CD4-positive, alpha-beta T cell (primary cell): ENCODE measurements around the gene REPS2. TPM values are rescaled to one million over a fixed set of nuclear protein-coding genes. Genes with fewer than 3 reads are reported as not detected.

Source experiments
- ATAC-seq: fragments of 200-7000 bp; cut with Tn5 transposase; one replicate; pipeline ENCODE4 v1.10.0; 2022; ENCODE audit warnings: mild to moderate bottlenecking; ENCODE audit not compliant: poor library complexity
- CTCF ChIA-PET: fragments of 350-600 bp; sonication (Branson Sonifier 250); formaldehyde crosslinking; loops from one replicate; lab custom pipeline; 2021; ENCODE audit warnings: antibody characterized with exemption, inconsistent platforms; lab: Charles Lee
- POLR2A ChIA-PET: fragments of 350-600 bp; sonication (Branson Sonifier 250); formaldehyde crosslinking; loops from one replicate; lab custom pipeline; 2021; ENCODE audit warnings: antibody characterized with exemption, inconsistent platforms; lab: Charles Lee
- DNase-seq, 14 experiments: peaks; one replicate each; pipeline ENCODE4 v3.0.0-alpha.2; 2013 to 2020; ENCODE audit warnings: mixed read lengths in 2 of 14
- H3K27ac ChIP-seq, 2 donors: one replicate each; pipeline versions ENCODE4 v1.5.1 to v1.7.0; 2013; ENCODE audit warnings: low read length in 2 of 2, low read depth in 1 of 2, mild to moderate bottlenecking in 1 of 2
- H3K27me3 ChIP-seq, 2 experiments: 1 replicate in 1 of 2; 2 replicates in 1 of 2; pipeline versions ENCODE4 v1.6.1 to v1.7.0; 2013; ENCODE audit warnings: low read length in 2 of 2, control low read depth in 1 of 2, mild to moderate bottlenecking in 1 of 2, moderate library complexity in 1 of 2; ENCODE audit not compliant: insufficient read depth in 2 of 2, control insufficient read depth in 1 of 2
- H3K36me3 ChIP-seq: one replicate; pipeline ENCODE4 v1.6.1; 2013; ENCODE audit warnings: low read length, control low read depth; ENCODE audit not compliant: insufficient read depth
- H3K4me1 ChIP-seq: one replicate; pipeline ENCODE4 v1.6.1; 2013; ENCODE audit warnings: low read length, control low read depth; ENCODE audit not compliant: insufficient read depth
- H3K4me3 ChIP-seq: one replicate; pipeline ENCODE4 v1.5.1; 2013; ENCODE audit warnings: mild to moderate bottlenecking, low read length, moderate library complexity
- H3K9me3 ChIP-seq, 2 experiments: 1 replicate in 1 of 2; 2 replicates in 1 of 2; pipeline versions ENCODE4 v1.6.1 to v1.7.0; 2013; ENCODE audit warnings: low read length in 2 of 2, mild to moderate bottlenecking in 2 of 2, control low read depth in 1 of 2, moderate library complexity in 1 of 2; ENCODE audit not compliant: control insufficient read depth in 1 of 2, insufficient read depth in 1 of 2
- H3K27ac Mint-ChIP-seq: one replicate; pipeline ENCODE4 v1.8.0; 2020; ENCODE audit warnings: mixed read lengths
- H3K27me3 Mint-ChIP-seq: one replicate; pipeline ENCODE4 v1.8.0; 2021; ENCODE audit warnings: mixed read lengths
- H3K36me3 Mint-ChIP-seq: one replicate; pipeline ENCODE4 v1.8.0; 2021; ENCODE audit warnings: low read depth, mixed read lengths
- H3K4me1 Mint-ChIP-seq: one replicate; pipeline ENCODE4 v1.8.0; 2021; ENCODE audit warnings: low read depth, mixed read lengths
- H3K4me3 Mint-ChIP-seq: one replicate; pipeline ENCODE4 v1.8.0; 2020; ENCODE audit warnings: mild to moderate bottlenecking, mixed read lengths
- H3K9me3 Mint-ChIP-seq: one replicate; pipeline ENCODE4 v1.8.0; 2020; ENCODE audit warnings: mixed read lengths
- CTCF ChIP-seq: fragments of 200-600 bp; IDR thresholded peaks from one replicate; pipeline ENCODE4 v1.8.0; 2022; ENCODE audit warnings: antibody characterized with exemption, mild to moderate bottlenecking
- intact Hi-C, 2 experiments: fragments of 100-400 bp; cut with DNase I in 1 of 2; cut with micrococcal nuclease in 1 of 2; formaldehyde crosslinking; loops; one replicate each; pipeline versions ENCODE4 v1.15.1 to v1.9.0; 2023 to 2025; cut with DNase I, micrococcal nuclease
- total RNA-seq, 174 experiments: library from RNA in 2 of 174; stranded (reverse) in 2 of 174; gene quantifications; one replicate each; pipeline ENCODE4 v1.2.3 and lab custom pipeline; 2021 to 2026

REPS2 gene
- total RNA-seq, 2 experiments from 2014 or later = 0.53 to 0.60 TPM

- no peaks in the 10 kb centered on the region for H3K4me1 Mint-ChIP-seq
- no peaks in the 10 kb centered on the region for H3K27me3 Mint-ChIP-seq
- Histone ChIP-seq H3K27me3 (no peaks in the 10 kb centered on the region), H3K4me3 (no peak overlapping the region), H3K27ac (no peak overlapping the region), H3K9me3 (no peaks in the 10 kb centered on the region), H3K36me3 (no peaks in the 10 kb centered on the region), H3K4me1 (no peaks in the 10 kb centered on the region)
- no peak for TF ChIP-seq CTCF
- intact Hi-C loops = no loop called here
- ATAC-seq (no peak), DNase-seq (no peak)
- no peaks in the 10 kb centered on the region for H3K36me3 Mint-ChIP-seq
- H3K9me3 Mint-ChIP-seq = no peaks in the 10 kb centered on the region
- H3K4me3 Mint-ChIP-seq = no peak overlapping the region
- CTCF ChIA-PET = no interaction called here
- POLR2A ChIA-PET = no interaction called here
- no peak overlapping the region for H3K27ac Mint-ChIP-seq
Measured at GRCh38 chrX:17053502-17053901, 107.0 kb downstream of the REPS2 start.

- intact Hi-C loops = no loop called here
- H3K4me3 ChIP-seq = no peak overlapping the region
- Mint-ChIP-seq H3K27me3 (no peaks in the 10 kb centered on the region), H3K36me3 (no peaks in the 10 kb centered on the region), H3K9me3 (no peaks in the 10 kb centered on the region), H3K4me3 (no peak overlapping the region), H3K4me1 (no peaks in the 10 kb centered on the region), H3K27ac (no peak overlapping the region)
- DNase-seq (no peak), ATAC-seq (no peak)
- CTCF ChIA-PET = no interaction called here
- no peaks in the 10 kb centered on the region for H3K27me3 ChIP-seq
- no peak overlapping the region for H3K27ac ChIP-seq
- H3K36me3 ChIP-seq = no peaks in the 10 kb centered on the region
- H3K9me3 ChIP-seq = no peaks in the 10 kb centered on the region
- no peaks in the 10 kb centered on the region for H3K4me1 ChIP-seq
- POLR2A ChIA-PET = no interaction called here
- no peak for TF ChIP-seq CTCF
Measured at GRCh38 chrX:17056868-17057608, 110.6 kb downstream of the REPS2 start.

- Mint-ChIP-seq H3K36me3 (no peaks in the 10 kb centered on the region), H3K27me3 (no peaks in the 10 kb centered on the region), H3K4me1 (no peaks in the 10 kb centered on the region), H3K9me3 (no peaks in the 10 kb centered on the region), H3K4me3 (no peak overlapping the region), H3K27ac (no peak overlapping the region)
- Histone ChIP-seq H3K36me3 (no peaks in the 10 kb centered on the region), H3K27me3 (no peaks in the 10 kb centered on the region), H3K4me3 (no peak overlapping the region), H3K4me1 (no peaks in the 10 kb centered on the region), H3K9me3 (no peaks in the 10 kb centered on the region), H3K27ac (no peak overlapping the region)
- DNase-seq = no peak
- no peak for ATAC-seq
- ChIA-PET POLR2A (no interaction called here), CTCF (no interaction called here)
- no peak for TF ChIP-seq CTCF
- intact Hi-C loops = no loop called here
Measured at GRCh38 chrX:17062065-17062464, 115.6 kb downstream of the REPS2 start.
